HL-60/S4 treated with retinoic acid at 250 ng/mL for 4 days and 3 days (cell line): ENCODE data around the gene ATG9B.

ENCODE experiments used
- in situ Hi-C: fragments of 300-500 bp; cut with MboI; formaldehyde crosslinking; loops from 2 replicates; pipeline ENCODE4 v1.7.0; 2022; ENCODE audit warnings: low sequenced_read_pairs

The ATG9B gene

GRCh38 chr7:151024435-151025056 lies at the start of gene ATG9B:
TSS of gene ATG9B (minus strand) at chr7:151024494. CDS start at chr7:151024423, 71 bp downstream.
- in situ Hi-C loops = no loop called here

GRCh38 chr7:151073990-151074389 lies 49.7 kb upstream of the ATG9B start:
- in situ Hi-C loops = no loop called here

- in situ Hi-C loops = no loop called here
Measured at GRCh38 chr7:151071032-151071866, 47.0 kb upstream of the ATG9B start.

GRCh38 chr7:151070574-151070960 lies 46.3 kb upstream of the ATG9B start:
- in situ Hi-C loops = no loop called here

- in situ Hi-C loops = no loop called here
Measured at GRCh38 chr7:151069841-151070573, 45.7 kb upstream of the ATG9B start.

GRCh38 chr7:151068069-151068773 lies 43.9 kb upstream of the ATG9B start:
- in situ Hi-C loops = no loop called here

GRCh38 chr7:151066273-151066974 lies 42.1 kb upstream of the ATG9B start:
- in situ Hi-C loops = no loop called here

GRCh38 chr7:151065516-151065915 lies 41.2 kb upstream of the ATG9B start:
- in situ Hi-C loops = no loop called here

- in situ Hi-C loops = no loop called here
Measured at GRCh38 chr7:151064993-151065392, 40.7 kb upstream of the ATG9B start.

- in situ Hi-C loops = no loop called here
Measured at GRCh38 chr7:151064454-151064853, 40.2 kb upstream of the ATG9B start.

GRCh38 chr7:151063212-151063561 lies 38.9 kb upstream of the ATG9B start:
- in situ Hi-C loops = no loop called here

GRCh38 chr7:151062399-151063211 lies 38.3 kb upstream of the ATG9B start:
- in situ Hi-C loops = no loop called here

- in situ Hi-C loops = no loop called here
Measured at GRCh38 chr7:151062111-151062398, 37.8 kb upstream of the ATG9B start.

GRCh38 chr7:151061213-151062110 lies 37.2 kb upstream of the ATG9B start:
- in situ Hi-C loops = no loop called here

GRCh38 chr7:151060416-151061212 lies 36.3 kb upstream of the ATG9B start:
- in situ Hi-C loops = no loop called here

GRCh38 chr7:151060113-151060415 lies 35.8 kb upstream of the ATG9B start:
- in situ Hi-C loops = no loop called here

GRCh38 chr7:151059367-151060112 lies 35.2 kb upstream of the ATG9B start, which contains the start of gene SLC4A2:
TSS of gene SLC4A2 (plus strand) at chr7:151059589. CDS start at chr7:151061988, 2,399 bp downstream.
- in situ Hi-C loops = no loop called here
